Esophagus squamous epithelium (tissue), 4 donors: ENCODE measurements around the gene DLX5.

Experiments used
- POLR2A ChIP-seq, 4 donors: fragments of 450-650 bp; IDR thresholded peaks; one replicate each; pipeline ENCODE4 v1.6.1; 2017; ENCODE audit warnings: antibody characterized with exemption in 4 of 4, mild to moderate bottlenecking in 4 of 4, moderate library complexity in 3 of 4
- TF ChIP-seq, protein P1 (sequence below), 6 experiments: fragments of 450-650 bp in 4 of 6; fragments of 200-600 bp in 2 of 6; sonication (generic) in 2 of 6; IDR thresholded peaks; one replicate each; pipeline ENCODE4 v1.5.1; 2016 to 2019; ENCODE audit warnings: antibody characterized with exemption in 6 of 6, mild to moderate bottlenecking in 4 of 6, moderate library complexity in 4 of 6

DNA sequence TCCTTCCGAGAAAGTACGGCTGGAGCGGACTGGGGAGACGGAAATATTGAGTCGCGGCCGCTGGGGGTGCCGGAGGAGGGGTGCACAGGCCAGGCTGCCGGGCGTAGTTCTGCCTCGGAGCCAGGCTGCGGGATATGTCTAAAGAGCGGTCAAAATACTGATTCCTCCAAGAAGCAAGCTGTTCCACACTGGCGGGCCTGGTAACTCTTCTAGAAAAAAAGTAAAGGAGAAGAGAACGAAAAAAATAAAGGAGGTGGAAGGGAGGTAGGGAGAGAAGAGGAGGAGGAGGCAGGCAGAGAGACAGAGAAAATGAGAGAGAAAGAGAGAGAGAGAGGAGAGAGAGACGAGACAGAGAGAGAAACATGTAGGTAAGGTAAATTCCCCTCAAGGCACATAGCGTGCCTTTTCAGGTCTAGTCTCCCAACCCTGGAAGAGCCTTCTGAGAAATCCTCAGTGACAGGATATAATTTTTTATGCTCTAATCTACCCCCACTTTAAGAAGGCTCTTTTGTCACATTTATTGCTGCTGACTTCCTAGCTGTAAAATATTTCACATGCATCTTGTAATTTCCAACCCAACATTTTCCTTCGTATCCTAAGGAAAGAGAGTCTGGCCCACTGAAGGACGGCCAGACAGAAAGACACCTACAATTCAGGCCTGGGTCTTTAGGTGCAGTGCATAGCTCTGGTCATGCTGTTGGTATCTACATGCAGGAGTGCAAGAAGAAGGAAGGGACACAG is 5.7 kb downstream of the DLX5 start:
- TF ChIP-seq, protein P1, sequence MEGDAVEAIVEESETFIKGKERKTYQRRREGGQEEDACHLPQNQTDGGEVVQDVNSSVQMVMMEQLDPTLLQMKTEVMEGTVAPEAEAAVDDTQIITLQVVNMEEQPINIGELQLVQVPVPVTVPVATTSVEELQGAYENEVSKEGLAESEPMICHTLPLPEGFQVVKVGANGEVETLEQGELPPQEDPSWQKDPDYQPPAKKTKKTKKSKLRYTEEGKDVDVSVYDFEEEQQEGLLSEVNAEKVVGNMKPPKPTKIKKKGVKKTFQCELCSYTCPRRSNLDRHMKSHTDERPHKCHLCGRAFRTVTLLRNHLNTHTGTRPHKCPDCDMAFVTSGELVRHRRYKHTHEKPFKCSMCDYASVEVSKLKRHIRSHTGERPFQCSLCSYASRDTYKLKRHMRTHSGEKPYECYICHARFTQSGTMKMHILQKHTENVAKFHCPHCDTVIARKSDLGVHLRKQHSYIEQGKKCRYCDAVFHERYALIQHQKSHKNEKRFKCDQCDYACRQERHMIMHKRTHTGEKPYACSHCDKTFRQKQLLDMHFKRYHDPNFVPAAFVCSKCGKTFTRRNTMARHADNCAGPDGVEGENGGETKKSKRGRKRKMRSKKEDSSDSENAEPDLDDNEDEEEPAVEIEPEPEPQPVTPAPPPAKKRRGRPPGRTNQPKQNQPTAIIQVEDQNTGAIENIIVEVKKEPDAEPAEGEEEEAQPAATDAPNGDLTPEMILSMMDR (IDR thresholded peaks at IDR 0.05): no peak
- no peak for TF ChIP-seq POLR2A (IDR thresholded peaks at IDR 0.05)
